DND-41 (cell line): ENCODE measurements around the gene PRKCA.

Experiments used
- ATAC-seq: fragments of 200-7000 bp; cut with Tn5 transposase; 3 replicates; pipeline ENCODE4 v1.9.1; 2021; ENCODE audit warnings: low read depth; ENCODE audit not compliant: insufficient read depth
- DNase-seq: peaks from one replicate; pipeline ENCODE4 v3.0.0-alpha.2; 2020
- H2AFZ ChIP-seq: 2 replicates; pipeline ENCODE4 v1.6.0; 2012; ENCODE audit warnings: low read depth, low read length
- H3K27ac ChIP-seq: 2 replicates; pipeline ENCODE4 v1.5.1; 2012; ENCODE audit warnings: low read length, inconsistent platforms
- H3K27me3 ChIP-seq: fragments of 200-600 bp; sonication (generic); 2 replicates; pipeline ENCODE4 v1.6.0; 2012; ENCODE audit warnings: low read length, mild to moderate bottlenecking, inconsistent platforms; ENCODE audit not compliant: insufficient read depth, poor library complexity
- H3K36me3 ChIP-seq: 2 replicates; pipeline ENCODE4 v1.5.1; 2012; ENCODE audit warnings: low read length, inconsistent platforms; ENCODE audit not compliant: insufficient read depth
- H3K4me1 ChIP-seq: 2 replicates; pipeline ENCODE4 v1.5.1; 2012; ENCODE audit warnings: mild to moderate bottlenecking, low read length; ENCODE audit not compliant: insufficient read depth
- H3K4me2 ChIP-seq: 2 replicates; pipeline ENCODE4 v1.6.0; 2012; ENCODE audit warnings: mild to moderate bottlenecking, moderate library complexity, low read length, inconsistent platforms; ENCODE audit not compliant: insufficient read depth
- H3K4me3 ChIP-seq, 2 experiments: fragments of 200-600 bp in 1 of 2; shearing (Covaris generic) in 1 of 2; 2 replicates each; pipeline ENCODE4 v1.5.1; 2012 to 2016; ENCODE audit warnings: inconsistent platforms in 2 of 2, low read length in 2 of 2, mild to moderate bottlenecking in 2 of 2, low read depth in 1 of 2, moderate library complexity in 1 of 2
- H3K79me2 ChIP-seq: 2 replicates; pipeline ENCODE4 v1.6.0; 2012; ENCODE audit warnings: low read length, inconsistent platforms; ENCODE audit not compliant: insufficient read depth
- H3K9ac ChIP-seq: 2 replicates; pipeline ENCODE4 v1.6.0; 2012; ENCODE audit warnings: low read depth, mild to moderate bottlenecking, inconsistent platforms, low read length, moderate library complexity
- H3K9me3 ChIP-seq: 2 replicates; pipeline ENCODE4 v1.5.1; 2012; ENCODE audit warnings: low read length, moderate library complexity, mild to moderate bottlenecking, inconsistent platforms; ENCODE audit not compliant: insufficient read depth, severe bottlenecking
- H4K20me1 ChIP-seq: 2 replicates; pipeline ENCODE4 v1.6.0; 2012; ENCODE audit warnings: low read length; ENCODE audit not compliant: insufficient read depth
- CTCF ChIP-seq: IDR thresholded peaks from 2 replicates; pipeline ENCODE4 v1.5.1; 2012; ENCODE audit warnings: borderline replicate concordance, low read length, moderate library complexity, mild to moderate bottlenecking; ENCODE audit not compliant: poor library complexity, severe bottlenecking; ENCODE audit errors: extremely low read depth
- EZH2 ChIP-seq: IDR thresholded peaks from 3 replicates; pipeline ENCODE4 v1.6.1; 2012; ENCODE audit warnings: borderline replicate concordance, low read depth, mild to moderate bottlenecking, moderate library complexity, low read length, inconsistent platforms; ENCODE audit not compliant: severe bottlenecking

The PRKCA gene

GRCh38 chr17:66638707-66639479 lies 336.5 kb downstream of the PRKCA start:
- H3K4me2 ChIP-seq = no peak overlapping the region
- no peak overlapping the region for H3K9ac ChIP-seq
- H4K20me1 ChIP-seq = no peaks in the 10 kb centered on the region; the same call in 1 of the 2 replicates
- no peaks in the 10 kb centered on the region for H3K27me3 ChIP-seq
- TF ChIP-seq CTCF (no peak), EZH2 (no peak)
- no peak for ATAC-seq
- H3K9me3 ChIP-seq = no peaks in the 10 kb centered on the region
- no peak for DNase-seq
- peaks cover 10% of the 10 kb centered on the region; the same call in 1 of the 2 replicates for H3K36me3 ChIP-seq
- H3K4me3 ChIP-seq = no peak overlapping the region
- H3K4me1 ChIP-seq = no peaks in the 10 kb centered on the region
- no peak overlapping the region for H3K27ac ChIP-seq
- no peak overlapping the region for H2AFZ ChIP-seq
- no peaks in the 10 kb centered on the region for H3K79me2 ChIP-seq

GRCh38 chr17:66643815-66644710 lies 341.6 kb downstream of the PRKCA start:
- H3K4me3 ChIP-seq = no peak overlapping the region
- no peak overlapping the region for H3K27ac ChIP-seq
- no peaks in the 10 kb centered on the region for H3K9me3 ChIP-seq
- no peak overlapping the region for H3K4me2 ChIP-seq
- ATAC-seq (no peak), DNase-seq (no peak)
- H3K27me3 ChIP-seq = no peaks in the 10 kb centered on the region
- no peaks in the 10 kb centered on the region for H3K79me2 ChIP-seq
- no peak overlapping the region for H2AFZ ChIP-seq
- H4K20me1 ChIP-seq = no peaks in the 10 kb centered on the region
- no peak for TF ChIP-seq CTCF
- TF ChIP-seq EZH2 = no peak
- H3K9ac ChIP-seq = no peak overlapping the region
- H3K36me3 ChIP-seq = peaks cover 39% of the 10 kb centered on the region
- no peaks in the 10 kb centered on the region for H3K4me1 ChIP-seq

GRCh38 chr17:66645259-66645658 lies 342.8 kb downstream of the PRKCA start:
- Histone ChIP-seq H3K4me1 (no peaks in the 10 kb centered on the region), H3K4me2 (no peak overlapping the region), H4K20me1 (no peaks in the 10 kb centered on the region), H3K79me2 (no peaks in the 10 kb centered on the region), H2AFZ (no peak overlapping the region), H3K27ac (no peak overlapping the region), H3K9ac (no peak overlapping the region), H3K9me3 (no peaks in the 10 kb centered on the region), H3K27me3 (no peaks in the 10 kb centered on the region), H3K4me3 (no peak overlapping the region), H3K36me3 (peaks cover 39% of the 10 kb centered on the region)
- DNase-seq = no peak
- no peak for TF ChIP-seq CTCF
- no peak for TF ChIP-seq EZH2
- no peak for ATAC-seq
